BLaER1 treated with 17β-estradiol and CSF1 and Interleukin-3, amounts not matched to agents 10 nM and 100 nM (cell line): ENCODE measurements around the gene INCA1.
A peak's percentile ranks its signal among the peaks of the same experiment; 100 is the strongest.

Experiments
- H3K27ac ChIP-seq, 11 experiments: shearing (Covaris generic); formaldehyde crosslinking; 2 replicates each; pipeline ENCODE4 v1.8.1; 2022
- H3K27me3 ChIP-seq, 11 experiments: shearing (Covaris generic); formaldehyde crosslinking; 2 replicates each; pipeline ENCODE4 v1.8.1; 2022
- H3K36me3 ChIP-seq, 11 experiments: shearing (Covaris generic); formaldehyde crosslinking; 2 replicates each; pipeline ENCODE4 v1.8.1; 2022
- H3K4me1 ChIP-seq, 10 experiments: shearing (Covaris generic); formaldehyde crosslinking; 2 replicates each; pipeline ENCODE4 v1.8.1; 2022
- H3K4me2 ChIP-seq, 11 experiments: shearing (Covaris generic); formaldehyde crosslinking; 2 replicates each; pipeline ENCODE4 v1.8.1; 2022
- H3K4me3 ChIP-seq, 10 experiments: shearing (Covaris generic); formaldehyde crosslinking; 2 replicates each; pipeline ENCODE4 v1.8.1; 2022
- H3K9ac ChIP-seq, 11 experiments: shearing (Covaris generic); formaldehyde crosslinking; 2 replicates each; pipeline ENCODE4 v1.8.1; 2022
- H3K9me3 ChIP-seq, 11 experiments: shearing (Covaris generic); formaldehyde crosslinking; replicated peaks in 1 of 11; 2 replicates each; pipeline ENCODE4 v1.8.1; 2022
- H4K20me1 ChIP-seq, 11 experiments: shearing (Covaris generic); formaldehyde crosslinking; 2 replicates each; pipeline ENCODE4 v1.8.1; 2022
- Cebpa-rat ChIP-seq, 11 experiments: shearing (Covaris generic); IDR thresholded peaks; 2 replicates each; pipeline ENCODE4 v1.8.1; 2022

INCA1 gene

GRCh38 chr17:4997302-4998026 lies at the start of gene INCA1, which contains the start of gene KIF1C:
Gene INCA1, minus strand, starts transcription at chr17:4997522. Its CDS starts 3,085 bp downstream, at chr17:4994437.
Gene KIF1C, plus strand, starts transcription at chr17:4997950. Its CDS starts 2,297 bp downstream, at chr17:5000247.
- Histone ChIP-seq H3K9ac (peak within 1 kb of the TSS; percentile 79 to 92 (median 89)), H3K27ac (peak within 1 kb of the TSS; percentile 81 to 94 (median 86)), H3K4me1 (peaks cover 30 to 40% (median 33%) of the 10 kb centered on the region in 10 experiments), H4K20me1 (peaks cover 9 to 41% (median 23%) of the 10 kb centered on the region in 11 experiments; a peak in 15 of 22 replicates), H3K4me3 (peak within 1 kb of the TSS; percentile 83 to 99 (median 90)), H3K36me3 (peaks cover 10 to 29% (median 19%) of the 10 kb centered on the region in 11 experiments; a peak in 21 of 22 replicates), H3K9me3 (no peaks in the 10 kb centered on the region), H3K4me2 (peak within 1 kb of the TSS; percentile 97 to 100 (median 99)), H3K27me3 (peaks cover 0 to 3% (median 0%) of the 10 kb centered on the region in 11 experiments; a peak in 2 of 22 replicates)
- no peak for TF ChIP-seq Cebpa-rat (IDR thresholded peaks at IDR 0.05)

GRCh38 chr17:5045496-5045895 lies 48.2 kb upstream of the INCA1 start:
- no peaks in the 10 kb centered on the region for H3K27me3 ChIP-seq
- no peak overlapping the region for H3K27ac ChIP-seq
- H4K20me1 ChIP-seq, result no peaks in the 10 kb centered on the region
- H3K4me1 ChIP-seq, result peaks cover 15 to 34% (median 26%) of the 10 kb centered on the region in 10 experiments
- no peaks in the 10 kb centered on the region for H3K36me3 ChIP-seq
- no peak overlapping the region for H3K4me3 ChIP-seq
- H3K9ac ChIP-seq, result no peak overlapping the region
- H3K9me3 ChIP-seq, result peaks cover 0 to 15% (median 9%) of the 10 kb centered on the region in 11 experiments; a peak in 18 of 22 replicates
- H3K4me2 ChIP-seq, result no peak overlapping the region
- TF ChIP-seq Cebpa-rat (IDR thresholded peaks at IDR 0.05), result no peak

GRCh38 chr17:5044630-5045029 lies 47.3 kb upstream of the INCA1 start:
- Histone ChIP-seq H3K4me1 (peaks cover 11 to 30% (median 23%) of the 10 kb centered on the region in 10 experiments), H4K20me1 (no peaks in the 10 kb centered on the region), H3K4me2 (no peak overlapping the region), H3K4me3 (no peak overlapping the region), H3K9me3 (peaks cover 0 to 20% (median 14%) of the 10 kb centered on the region in 11 experiments; a peak in 18 of 22 replicates), H3K27me3 (no peaks in the 10 kb centered on the region), H3K9ac (no peak overlapping the region), H3K27ac (no peak overlapping the region), H3K36me3 (no peaks in the 10 kb centered on the region)
- no peak for TF ChIP-seq Cebpa-rat (IDR thresholded peaks at IDR 0.05)

- peaks cover under 1 to 20% (median 15%) of the 10 kb centered on the region in 10 experiments; a peak in 15 of 20 replicates for H3K4me1 ChIP-seq
- H3K9ac ChIP-seq, result no peak overlapping the region
- H3K4me2 ChIP-seq, result no peak overlapping the region
- H3K27ac ChIP-seq, result no peak overlapping the region
- peaks cover 0 to 20% (median 14%) of the 10 kb centered on the region in 11 experiments; a peak in 18 of 22 replicates for H3K9me3 ChIP-seq
- no peak overlapping the region for H3K4me3 ChIP-seq
- H3K36me3 ChIP-seq, result no peaks in the 10 kb centered on the region
- H3K27me3 ChIP-seq, result no peaks in the 10 kb centered on the region
- H4K20me1 ChIP-seq, result no peaks in the 10 kb centered on the region
- no peak for TF ChIP-seq Cebpa-rat (IDR thresholded peaks at IDR 0.05)
These were observed 46.2 kb upstream of the INCA1 start for GRCh38 chr17:5043524-5043923.

- Histone ChIP-seq H3K9me3 (peaks cover 0 to 20% (median 14%) of the 10 kb centered on the region in 11 experiments; a peak in 18 of 22 replicates), H3K9ac (0 out of 22 replicates have a peak overlapping the region, but pooled peaks of 1 of the 11 experiments have one; percentile 14), H3K4me2 (peak overlapping the region in 10 of 11 experiments; percentile 2 to 51 (median 23); a peak in 14 of 22 replicates), H4K20me1 (no peaks in the 10 kb centered on the region), H3K36me3 (no peaks in the 10 kb centered on the region), H3K4me1 (peaks cover 0 to 14% (median 9%) of the 10 kb centered on the region in 10 experiments; a peak in 12 of 20 replicates), H3K4me3 (no peak overlapping the region), H3K27ac (peak overlapping the region in 2 of 11 experiments; percentile 1 to 47; a peak in 2 of 22 replicates), H3K27me3 (no peaks in the 10 kb centered on the region)
- TF ChIP-seq Cebpa-rat (IDR thresholded peaks at IDR 0.05), result no peak
These were observed 45.1 kb upstream of the INCA1 start for GRCh38 chr17:5042157-5043022.

GRCh38 chr17:5035315-5035714 lies 38.0 kb upstream of the INCA1 start, which contains the start of gene SLC52A1:
Gene SLC52A1, minus strand, starts transcription at chr17:5035426. Its CDS starts 820 bp downstream, at chr17:5034606.
- Histone ChIP-seq H3K4me3 (no peak within 1 kb of the TSS), H3K36me3 (no peaks in the 10 kb centered on the region), H3K4me2 (peak within 1 kb of the TSS in 6 of 11 experiments; percentile 5 to 43 (median 30); a peak in 6 of 22 replicates), H4K20me1 (no peaks in the 10 kb centered on the region), H3K27ac (no peak within 1 kb of the TSS), H3K27me3 (peaks cover 0 to 13% (median 3%) of the 10 kb centered on the region in 11 experiments; a peak in 9 of 22 replicates), H3K9ac (no peak within 1 kb of the TSS), H3K4me1 (peaks cover 15 to 29% (median 21%) of the 10 kb centered on the region in 10 experiments; a peak in 19 of 20 replicates), H3K9me3 (peaks cover 0 to 4% (median 2%) of the 10 kb centered on the region in 11 experiments; a peak in 12 of 22 replicates)
- TF ChIP-seq Cebpa-rat (IDR thresholded peaks at IDR 0.05), result no peak

GRCh38 chr17:5034651-5035050 lies 37.3 kb upstream of the INCA1 start:
- TF ChIP-seq Cebpa-rat (IDR thresholded peaks at IDR 0.05), result no peak
- Histone ChIP-seq H3K9ac (no peak overlapping the region), H4K20me1 (no peaks in the 10 kb centered on the region), H3K27me3 (peaks cover 0 to 13% (median 3%) of the 10 kb centered on the region in 11 experiments; a peak in 9 of 22 replicates), H3K9me3 (no peaks in the 10 kb centered on the region), H3K36me3 (no peaks in the 10 kb centered on the region), H3K4me1 (peaks cover 15 to 29% (median 22%) of the 10 kb centered on the region in 10 experiments; a peak in 19 of 20 replicates), H3K27ac (no peak overlapping the region), H3K4me2 (no peak overlapping the region), H3K4me3 (no peak overlapping the region)

GRCh38 chr17:5034063-5034462 lies 36.7 kb upstream of the INCA1 start:
- H3K9ac ChIP-seq, result no peak overlapping the region
- H4K20me1 ChIP-seq, result no peaks in the 10 kb centered on the region
- no peaks in the 10 kb centered on the region for H3K36me3 ChIP-seq
- H3K9me3 ChIP-seq, result no peaks in the 10 kb centered on the region
- no peak overlapping the region for H3K4me3 ChIP-seq
- H3K27ac ChIP-seq, result no peak overlapping the region
- peaks cover 0 to 13% (median 3%) of the 10 kb centered on the region in 11 experiments; a peak in 9 of 22 replicates for H3K27me3 ChIP-seq
- H3K4me2 ChIP-seq, result no peak overlapping the region
- peaks cover 15 to 29% (median 22%) of the 10 kb centered on the region in 10 experiments; a peak in 19 of 20 replicates for H3K4me1 ChIP-seq
- TF ChIP-seq Cebpa-rat (IDR thresholded peaks at IDR 0.05), result no peak
